T-cell (primary cell): ENCODE results near the gene TSPAN9. TPM values are rescaled to one million over a fixed set of nuclear protein-coding genes. Genes with fewer than 3 reads are reported as not detected.

Experiments used
- ATAC-seq, 4 experiments: fragments of 200-7000 bp in 3 of 4; fragments of 150-1000 bp in 1 of 4; cut with Tn5 transposase; replicated peaks in 1 of 4; 1 replicate in 3 of 4; 2 replicates in 1 of 4; pipeline ENCODE4 v1.10.0; 2021; ENCODE audit warnings: moderate library complexity in 3 of 4, mild to moderate bottlenecking in 2 of 4, moderate number of reproducible peaks in 1 of 4
- CTCF ChIA-PET, 2 donors: fragments of 300-600 bp; sonication (Branson Sonifier 250); formaldehyde crosslinking; loops; one replicate each; lab custom pipeline; 2022; ENCODE audit warnings: antibody characterized with exemption in 2 of 2; lab: Charles Lee
- POLR2A ChIA-PET, 2 donors: fragments of 300-600 bp; sonication (Branson Sonifier 250); formaldehyde crosslinking; loops; one replicate each; lab custom pipeline; 2022; ENCODE audit warnings: antibody characterized with exemption in 2 of 2; lab: Charles Lee
- DNase-seq, 35 experiments: peaks; one replicate each; pipeline versions ENCODE4 v3.0.0 to v3.0.0-alpha.2; 2013 to 2023
- H3K27ac ChIP-seq: one replicate; pipeline ENCODE4 v1.5.1; 2013; ENCODE audit warnings: low read length
- H3K27me3 ChIP-seq, 2 experiments: replicated peaks in 1 of 2; 1 replicate in 1 of 2; 2 replicates in 1 of 2; pipeline versions ENCODE4 v1.6.1 to v1.7.0; 2013; ENCODE audit warnings: low read length in 1 of 2, mixed read lengths in 1 of 2; ENCODE audit not compliant: control insufficient read depth in 2 of 2, insufficient read depth in 2 of 2; ENCODE audit errors: extremely low read depth in 1 of 2
- H3K36me3 ChIP-seq, 2 donors: 1 replicate in 1 of 2; 2 replicates in 1 of 2; pipeline versions ENCODE4 v1.6.1 to v1.7.0; 2013; ENCODE audit warnings: low read length in 1 of 2; ENCODE audit not compliant: control insufficient read depth in 2 of 2, insufficient read depth in 1 of 2; ENCODE audit errors: extremely low read depth in 1 of 2
- H3K4me1 ChIP-seq, 2 experiments: 1 replicate in 1 of 2; 2 replicates in 1 of 2; pipeline versions ENCODE4 v1.6.1 to v1.7.0; 2013; ENCODE audit warnings: low read length in 2 of 2, mixed read lengths in 1 of 2; ENCODE audit not compliant: insufficient read depth in 2 of 2, control insufficient read depth in 1 of 2; ENCODE audit errors: extremely low read depth in 1 of 2
- H3K4me3 ChIP-seq, 2 donors: 1 replicate in 1 of 2; 2 replicates in 1 of 2; pipeline versions ENCODE4 v1.5.1 to v1.7.0; 2013; ENCODE audit warnings: mild to moderate bottlenecking in 2 of 2, low read length in 1 of 2, moderate library complexity in 1 of 2; ENCODE audit not compliant: control insufficient read depth in 1 of 2; ENCODE audit errors: extremely low read depth in 1 of 2
- H3K9me3 ChIP-seq: 2 replicates; pipeline ENCODE4 v1.7.0; 2013
- H3K27ac Mint-ChIP-seq, 2 donors: one replicate each; pipeline ENCODE4 v1.8.0; 2020 to 2021; ENCODE audit warnings: mild to moderate bottlenecking in 2 of 2, mixed read lengths in 2 of 2
- H3K27me3 Mint-ChIP-seq, 2 donors: one replicate each; pipeline ENCODE4 v1.8.0; 2021 to 2022; ENCODE audit warnings: mixed read lengths in 2 of 2
- H3K36me3 Mint-ChIP-seq: one replicate; pipeline ENCODE4 v1.8.0; 2021; ENCODE audit warnings: mixed read lengths
- H3K4me1 Mint-ChIP-seq, 3 donors: one replicate each; pipeline ENCODE4 v1.8.0; 2020 to 2022; ENCODE audit warnings: mixed read lengths in 3 of 3, mild to moderate bottlenecking in 1 of 3
- H3K4me3 Mint-ChIP-seq, 3 donors: one replicate each; pipeline ENCODE4 v1.8.0; 2020 to 2022; ENCODE audit warnings: mild to moderate bottlenecking in 3 of 3, mixed read lengths in 3 of 3, moderate library complexity in 3 of 3
- H3K9me3 Mint-ChIP-seq, 3 donors: one replicate each; pipeline ENCODE4 v1.8.0; 2020 to 2022; ENCODE audit warnings: mixed read lengths in 3 of 3
- WGBS: methylation state at CpG from one replicate; pipeline ENCODE4 v1.1.5; 2013; ENCODE audit warnings: missing lambda C conversion rate; ENCODE audit not compliant: insufficient coverage; 5-methylcytosine and 5-hydroxymethylcytosine counted together
- total RNA-seq, 35 experiments: library from RNA in 6 of 35; stranded (reverse) in 6 of 35; fragments of 120-200 nt in 1 of 35; gene quantifications; one replicate each; pipeline versions ENCODE4 v1.2.1 to v1.2.4 and lab custom pipeline; 2013 to 2026

The TSPAN9 gene
- total RNA-seq, 5 donors from 2014 or later (not counting 1 experiment from before 2014, with no cell fraction given) = 0.56 to 1.1 (median 0.70) TPM

- Mint-ChIP-seq H3K27me3 (peaks cover 0 to 2% of the 10 kb centered on the region in 2 donors), H3K27ac (no peak overlapping the region), H3K4me3 (no peak overlapping the region), H3K9me3 (no peaks in the 10 kb centered on the region), H3K4me1 (no peaks in the 10 kb centered on the region), H3K36me3 (no peaks in the 10 kb centered on the region)
- no peaks in the 10 kb centered on the region for H3K4me1 ChIP-seq
- 100% methylated on average over 3 of the region's 5 CpGs for WGBS
- peaks cover 0 to 10% of the 10 kb centered on the region in 2 experiments for H3K27me3 ChIP-seq
- no peak overlapping the region for H3K27ac ChIP-seq
- no peak overlapping the region for H3K4me3 ChIP-seq
- DNase-seq = no peak
- no peak for ATAC-seq
- H3K36me3 ChIP-seq = no peaks in the 10 kb centered on the region
- H3K9me3 ChIP-seq = no peaks in the 10 kb centered on the region
- POLR2A ChIA-PET = no interaction called here
- CTCF ChIA-PET = interaction anchor here in 1 of 2 donors (0.6 kb wide), 2 partner anchors 10 to 11 kb away, joined by 8 to 9 read pairs; no protein-coding TSS in a partner anchor
Measured at GRCh38 chr12:3213768-3214167, 136.6 kb downstream of the TSPAN9 start.

GRCh38 chr12:3214526-3215365, 137.6 kb downstream of the TSPAN9 start:
- DNase-seq = no peak
- H3K9me3 Mint-ChIP-seq = no peaks in the 10 kb centered on the region
- ChIA-PET CTCF (no interaction called here), POLR2A (no interaction called here)
- 75% methylated on average over 18 of the region's 20 CpGs for WGBS
- H3K36me3 Mint-ChIP-seq = no peaks in the 10 kb centered on the region
- no peak overlapping the region for H3K27ac Mint-ChIP-seq
- H3K4me1 ChIP-seq = no peaks in the 10 kb centered on the region
- ATAC-seq = no peak
- H3K4me3 Mint-ChIP-seq = no peak overlapping the region
- no peaks in the 10 kb centered on the region for H3K4me1 Mint-ChIP-seq
- H3K9me3 ChIP-seq = no peaks in the 10 kb centered on the region
- no peaks in the 10 kb centered on the region for H3K36me3 ChIP-seq
- no peak overlapping the region for H3K27ac ChIP-seq
- peaks cover 0 to 2% of the 10 kb centered on the region in 2 donors for H3K27me3 Mint-ChIP-seq
- H3K4me3 ChIP-seq = no peak overlapping the region
- H3K27me3 ChIP-seq = peaks cover 0 to 10% of the 10 kb centered on the region in 2 experiments

GRCh38 chr12:3215410-3215975, 138.3 kb downstream of the TSPAN9 start:
- H3K27ac Mint-ChIP-seq = no peak overlapping the region
- ChIA-PET POLR2A (no interaction called here), CTCF (no interaction called here)
- WGBS = 87% methylated on average over 12 of the region's 13 CpGs
- H3K36me3 ChIP-seq = no peaks in the 10 kb centered on the region
- H3K4me3 Mint-ChIP-seq = no peak overlapping the region
- H3K4me3 ChIP-seq = no peak overlapping the region
- H3K4me1 Mint-ChIP-seq = no peaks in the 10 kb centered on the region
- no peak overlapping the region for H3K27ac ChIP-seq
- peaks cover 0 to 10% of the 10 kb centered on the region in 2 experiments for H3K27me3 ChIP-seq
- H3K9me3 Mint-ChIP-seq = no peaks in the 10 kb centered on the region
- peaks cover 0 to 2% of the 10 kb centered on the region in 2 donors for H3K27me3 Mint-ChIP-seq
- no peak for ATAC-seq
- no peak for DNase-seq
- H3K36me3 Mint-ChIP-seq = no peaks in the 10 kb centered on the region
- no peaks in the 10 kb centered on the region for H3K9me3 ChIP-seq
- no peaks in the 10 kb centered on the region for H3K4me1 ChIP-seq

- no peak for DNase-seq
- H3K27ac ChIP-seq = no peak overlapping the region
- no peak overlapping the region for H3K27ac Mint-ChIP-seq
- 40% methylated on average over 1 of the region's 5 CpGs for WGBS
- H3K36me3 Mint-ChIP-seq = no peaks in the 10 kb centered on the region
- H3K27me3 Mint-ChIP-seq = peaks cover 0 to 2% of the 10 kb centered on the region in 2 donors
- no peaks in the 10 kb centered on the region for H3K9me3 ChIP-seq
- no peak for ATAC-seq
- ChIA-PET POLR2A (no interaction called here), CTCF (no interaction called here)
- no peak overlapping the region for H3K4me3 ChIP-seq
- no peak overlapping the region for H3K4me3 Mint-ChIP-seq
- no peaks in the 10 kb centered on the region for H3K4me1 ChIP-seq
- H3K4me1 Mint-ChIP-seq = no peaks in the 10 kb centered on the region
- no peaks in the 10 kb centered on the region for H3K9me3 Mint-ChIP-seq
- H3K27me3 ChIP-seq = peaks cover 0 to 10% of the 10 kb centered on the region in 2 experiments
- H3K36me3 ChIP-seq = no peaks in the 10 kb centered on the region
Measured at GRCh38 chr12:3216097-3216496, 138.9 kb downstream of the TSPAN9 start.

- CTCF ChIA-PET = no interaction called here
- no peaks in the 10 kb centered on the region for H3K36me3 Mint-ChIP-seq
- POLR2A ChIA-PET = no interaction called here
Measured at GRCh38 chr12:3216726-3217682, 139.8 kb downstream of the TSPAN9 start.

GRCh38 chr12:3217683-3218079, 140.5 kb downstream of the TSPAN9 start:
- WGBS = 100% methylated on average over 1 of the region's 4 CpGs
- Mint-ChIP-seq H3K36me3 (no peaks in the 10 kb centered on the region), H3K9me3 (no peaks in the 10 kb centered on the region), H3K27me3 (peaks cover 0 to under 1% of the 10 kb centered on the region in 2 donors), H3K4me3 (no peak overlapping the region), H3K4me1 (no peaks in the 10 kb centered on the region), H3K27ac (no peak overlapping the region)
- DNase-seq (no peak), ATAC-seq (no peak)
- Histone ChIP-seq H3K9me3 (no peaks in the 10 kb centered on the region), H3K27me3 (peaks cover 0 to 7% of the 10 kb centered on the region in 2 experiments), H3K4me1 (no peaks in the 10 kb centered on the region), H3K36me3 (no peaks in the 10 kb centered on the region), H3K4me3 (no peak overlapping the region), H3K27ac (no peak overlapping the region)
- ChIA-PET CTCF (no interaction called here), POLR2A (no interaction called here)

More at GRCh38 chr12:3216726-3217682, 139.8 kb downstream of the TSPAN9 start:
- ATAC-seq (no peak), DNase-seq (no peak)
- Mint-ChIP-seq H3K4me3 (no peak overlapping the region), H3K27ac (no peak overlapping the region), H3K4me1 (no peaks in the 10 kb centered on the region), H3K9me3 (no peaks in the 10 kb centered on the region), H3K27me3 (peaks cover 0 to 2% of the 10 kb centered on the region in 2 donors)
- H3K36me3 ChIP-seq = no peaks in the 10 kb centered on the region
- H3K4me3 ChIP-seq = no peak overlapping the region
- WGBS = 74% methylated on average over 9 of the region's 12 CpGs
- H3K9me3 ChIP-seq = no peaks in the 10 kb centered on the region
- H3K27me3 ChIP-seq = peaks cover 0 to 10% of the 10 kb centered on the region in 2 experiments
- no peak overlapping the region for H3K27ac ChIP-seq
- no peaks in the 10 kb centered on the region for H3K4me1 ChIP-seq
